A549 (cell line): ENCODE data around the gene RIMS4. TPM values are rescaled to one million over a fixed set of nuclear protein-coding genes. Genes with fewer than 3 reads are reported as not detected.
A peak's percentile ranks its signal among the peaks of the same experiment; 100 is the strongest.

ENCODE experiments used
- ATAC-seq, 2 experiments: fragments of 200-7000 bp in 1 of 2; fragments of >200 bp in 1 of 2; cut with Nextera tagmentation in 1 of 2; cut with Tn5 transposase in 1 of 2; 3 replicates each; pipeline versions ENCODE4 v1.8.0 to v1.9.1; 2018 to 2020; ENCODE audit warnings: mild to moderate bottlenecking in 1 of 2, moderate library complexity in 1 of 2
- CTCF ChIA-PET: fragments of 300-600 bp; sonication (Branson Sonifier 250); formaldehyde crosslinking; extraction: SDS; loops from one replicate; lab custom pipeline; 2021; ENCODE audit warnings: antibody characterized with exemption, inconsistent platforms; lab: Yijun Ruan, JAX
- POLR2A ChIA-PET: fragments of 350-600 bp; formaldehyde crosslinking; extraction: SDS; loops from one replicate; lab custom pipeline; 2021; ENCODE audit warnings: antibody characterized with exemption, inconsistent platforms; lab: Yijun Ruan, JAX
- DNase-seq, 2 experiments: peaks; one replicate each; pipeline versions ENCODE4 v3.0.0 to v3.0.0-alpha.2; 2011 to 2016; ENCODE audit warnings: low read depth in 1 of 2, low spot score in 1 of 2
- FAIRE-seq: peaks from 2 replicates; lab custom pipeline; 2011; peaks lifted over from hg19 to GRCh38; lab: Jason Lieb, UNC
- H3K27ac ChIP-seq, 2 experiments: fragments of >200 bp; sonication (Bioruptor Twin); formaldehyde crosslinking; 3 replicates each; pipeline ENCODE4 v1.5.1; 2016 to 2017
- H3K4me1 ChIP-seq: fragments of >200 bp; sonication (Bioruptor Twin); formaldehyde crosslinking; 3 replicates; pipeline ENCODE4 v1.6.1; 2016
- H3K4me2 ChIP-seq: fragments of >200 bp; sonication (Bioruptor Twin); formaldehyde crosslinking; 3 replicates; pipeline ENCODE4 v1.6.1; 2016
- H3K4me3 ChIP-seq: fragments of >200 bp; sonication (Bioruptor Twin); formaldehyde crosslinking; 3 replicates; pipeline ENCODE4 v1.5.1; 2016
- H3K9me3 ChIP-seq: fragments of >200 bp; sonication (Bioruptor Twin); formaldehyde crosslinking; 3 replicates; pipeline ENCODE4 v1.6.1; 2016
- CBX2 ChIP-seq: fragments of 200-600 bp; sonication (generic); IDR thresholded peaks from 2 replicates; pipeline ENCODE4 v1.6.1; 2016; ENCODE audit warnings: low read depth, mild to moderate bottlenecking, borderline replicate concordance
- CHD4 ChIP-seq: fragments of 200-600 bp; sonication (generic); IDR thresholded peaks from 2 replicates; pipeline ENCODE4 v1.6.1; 2016; ENCODE audit warnings: antibody characterized with exemption, mild to moderate bottlenecking, borderline replicate concordance
- CTCF ChIP-seq: fragments of >200 bp; sonication (Bioruptor Twin); formaldehyde crosslinking; IDR thresholded peaks from 3 replicates; pipeline ENCODE4 v1.5.1; 2016
- EHMT2 ChIP-seq: fragments of 200-600 bp; sonication (generic); IDR thresholded peaks from 2 replicates; pipeline ENCODE4 v1.6.1; 2016; ENCODE audit warnings: antibody characterized with exemption, low read depth, mild to moderate bottlenecking, moderate library complexity
- GATA3 ChIP-seq: IDR thresholded peaks from 2 replicates; pipeline ENCODE4 v1.6.1; 2012; ENCODE audit warnings: borderline replicate concordance
- HDAC2 ChIP-seq: fragments of 200-600 bp; sonication (generic); IDR thresholded peaks from 2 replicates; pipeline ENCODE4 v1.6.1; 2016
- HEYL ChIP-seq: fragments of 250-450 bp; sonication (Bioruptor Pico); IDR thresholded peaks from 2 replicates; pipeline ENCODE4 v1.8.0; 2021; ENCODE audit warnings: mild to moderate bottlenecking, moderate library complexity
- HMGXB4 ChIP-seq: fragments of 250-450 bp; sonication (Bioruptor Pico); IDR thresholded peaks from 2 replicates; pipeline ENCODE4 v1.5.0; 2021; ENCODE audit warnings: mild to moderate bottlenecking, moderate library complexity, borderline replicate concordance
- MAX ChIP-seq: IDR thresholded peaks from 2 replicates; pipeline ENCODE4 v1.6.1; 2012
- MAZ ChIP-seq: fragments of 150-350 bp; IDR thresholded peaks from 2 replicates; pipeline ENCODE4 v1.6.1; 2014; ENCODE audit warnings: antibody characterized with exemption, low read depth, low read length, borderline replicate concordance
- NFE2L2 ChIP-seq: fragments of 150-350 bp; conservative IDR thresholded peaks from 2 replicates; pipeline ENCODE4 v1.6.1; 2014; ENCODE audit warnings: low read length
- NR3C1 ChIP-seq: fragments of >200 bp; sonication (Bioruptor Twin); formaldehyde crosslinking; IDR thresholded peaks from 3 replicates; pipeline ENCODE4 v1.6.1; 2017
- PBX3 ChIP-seq: IDR thresholded peaks from 2 replicates; pipeline ENCODE4 v1.6.1; 2012
- REST ChIP-seq: fragments of 200-600 bp; sonication (generic); IDR thresholded peaks from 2 replicates; pipeline ENCODE4 v1.6.1; 2016; ENCODE audit warnings: antibody characterized with exemption, mild to moderate bottlenecking, moderate library complexity
- SREBF2 ChIP-seq: fragments of 450-650 bp; IDR thresholded peaks from 2 replicates; pipeline ENCODE4 v1.6.1; 2014; ENCODE audit warnings: mild to moderate bottlenecking, moderate library complexity
- TP53 ChIP-seq: fragments of 250-450 bp; sonication (Bioruptor Pico); IDR thresholded peaks from 2 replicates; pipeline ENCODE4 v1.5.0; 2021; ENCODE audit warnings: mild to moderate bottlenecking, moderate library complexity
- ZC3H11A ChIP-seq: fragments of 450-650 bp; IDR thresholded peaks from 2 replicates; pipeline ENCODE4 v1.6.1; 2014; ENCODE audit warnings: antibody characterized with exemption, mild to moderate bottlenecking
- ZNF302 ChIP-seq: fragments of 250-450 bp; sonication (Bioruptor Pico); IDR thresholded peaks from 2 replicates; pipeline ENCODE4 v1.9.0; 2021; ENCODE audit warnings: inconsistent platforms, mild to moderate bottlenecking, moderate library complexity
- WGBS: methylation state at CpG from one replicate; pipeline ENCODE4 v1.1.6; 2017; ENCODE audit errors: missing lambda C conversion rate; 5-methylcytosine and 5-hydroxymethylcytosine counted together
- polyA minus RNA-seq: library from RNA; depleted of rRNA, polyadenylated mRNA; stranded (reverse); fragments of >200 nt; gene quantifications from 2 replicates; pipeline ENCODE4 v1.2.3, GENCODE V29; 2011; rRNA and poly(A)+ RNA removed
- polyA plus RNA-seq, 4 experiments: library from polyadenylated mRNA; depleted of rRNA in 3 of 4; stranded (reverse); fragments of >200 nt; fragmentation: RNase III in 1 of 4; extraction: RNeasy Plus Mini Kit Qiagen cat#74134 plus additional on column Dnase treatment in 1 of 4; gene quantifications; 2 replicates in 3 of 4; 3 replicates in 1 of 4; pipeline ENCODE4 v1.2.3, GENCODE V29; 2011 to 2017

Gene RIMS4
- polyA plus RNA-seq (2011; rRNA removed) (0.39 and 0.56 TPM in 2 replicates), polyA plus RNA-seq (2017; fragmentation: RNase III; extraction: RNeasy Plus Mini Kit Qiagen cat#74134 plus additional on column Dnase treatment) (1.3 to 1.6 TPM (median 1.3 TPM) in 3 replicates), polyA minus RNA-seq (0.83 and 0.91 TPM in 2 replicates)
- polyA plus RNA-seq (2012; cell fraction: cytosol; rRNA removed), result 0.73 and 0.95 TPM in 2 replicates
- 1.00 and 1.1 TPM in 2 replicates for polyA plus RNA-seq (2012; cell fraction: nucleus; rRNA removed)

- Histone ChIP-seq H3K27ac (peak within 1 kb of the TSS; percentile 48 to 86), H3K4me2 (peak within 1 kb of the TSS; percentile 96), H3K4me1 (peaks cover 5% of the 10 kb centered on the region; the same call in 1 of the 3 replicates), H3K9me3 (peaks cover 8% of the 10 kb centered on the region; the same call in 1 of the 3 replicates), H3K4me3 (peak within 1 kb of the TSS; percentile 44)
- DNase-seq, result peak in 1 of 2 experiments; percentile 33
- 75% methylated on average over 4 of the region's 89 CpGs for WGBS
- no peak for FAIRE-seq
- CTCF ChIA-PET, result interaction anchor here (0.6 to 1.5 kb wide), 5 partner anchors 9 to 273 kb away, joined by 3 read pairs; no protein-coding TSS in a partner anchor
- POLR2A ChIA-PET, result interaction anchor here (1.0 kb wide), 1 partner anchor 74 kb away, joined by 3 read pairs; no protein-coding TSS in a partner anchor
- peak; percentile 73 to 74 for ATAC-seq
- peak; percentile 34 for TF ChIP-seq CTCF
- no peak for TF ChIP-seq ZNF302 (CRISPR knock-in tag)
These were observed at the start of gene RIMS4 for GRCh38 chr20:44810391-44811149. TSS of gene RIMS4 (minus strand) at chr20:44810546. CDS start at chr20:44810271, 275 bp downstream.

- H3K4me3 ChIP-seq, result no peak overlapping the region
- TF ChIP-seq MAZ, result no peak
- no peak for TF ChIP-seq ZC3H11A
- no peak for TF ChIP-seq CBX2
- TF ChIP-seq HDAC2, result no peak
- no peak for TF ChIP-seq HEYL
- no peak for TF ChIP-seq REST
- DNase-seq, result peak in 1 of 2 experiments; percentile 46
- CTCF ChIA-PET, result interaction anchor here (0.6 to 1.4 kb wide), 4 partner anchors 8 to 1112 kb away, joined by 3 to 4 read pairs (median 4); no protein-coding TSS in a partner anchor
- no peaks in the 10 kb centered on the region for H3K9me3 ChIP-seq
- 0 out of 6 replicates have a peak, but pooled peaks of 1 of the 2 experiments have one; percentile 36 for ATAC-seq
- no peak overlapping the region for H3K4me2 ChIP-seq
- no peak for FAIRE-seq
- H3K27ac ChIP-seq, result no peak overlapping the region
- POLR2A ChIA-PET, result no interaction called here
- peaks cover 11% of the 10 kb centered on the region; the same call in 2 of the 3 replicates for H3K4me1 ChIP-seq
These were observed 48.4 kb upstream of the RIMS4 start for GRCh38 chr20:44858606-44859360.

- WGBS, result 55% methylated on average over 6 of the region's 6 CpGs
- H3K4me3 ChIP-seq, result no peak overlapping the region
- ChIA-PET POLR2A (no interaction called here), CTCF (interaction anchor here (0.6 to 1.6 kb wide), 4 partner anchors 9 to 43 kb away, joined by 3 to 5 read pairs (median 4); no protein-coding TSS in a partner anchor)
- DNase-seq, result peak in 1 of 2 experiments; percentile 33
- 0 out of 6 replicates have a peak, but pooled peaks of 1 of the 2 experiments have one; percentile 32 for ATAC-seq
- H3K4me1 ChIP-seq, result peaks cover 8% of the 10 kb centered on the region; the same call in 2 of the 3 replicates
- H3K4me2 ChIP-seq, result no peak overlapping the region
- FAIRE-seq, result no peak
- no peak overlapping the region for H3K27ac ChIP-seq
- H3K9me3 ChIP-seq, result no peaks in the 10 kb centered on the region
- TF ChIP-seq MAX (no peak), PBX3 (no peak), GATA3 (no peak), HMGXB4 (CRISPR knock-in tag) (no peak), CHD4 (no peak), SREBF2 (no peak), EHMT2 (no peak), NR3C1 (no peak), NFE2L2 (no peak), TP53 (CRISPR knock-in tag) (no peak)
These were observed 46.6 kb upstream of the RIMS4 start for GRCh38 chr20:44856856-44857448.
